T-helper 22 cell (primary cell): ENCODE results near the gene ATP8A1.
"Not testable (repeated sequence)": the region's sequence is repeated elsewhere in the genome, so short reads cannot be mapped to it uniquely, and the experiment has no call there.

Source experiments
- DNase-seq: peaks from one replicate; pipeline ENCODE4 v3.0.0-alpha.2; 2020; ENCODE audit warnings: low read depth

The ATP8A1 gene

DNA sequence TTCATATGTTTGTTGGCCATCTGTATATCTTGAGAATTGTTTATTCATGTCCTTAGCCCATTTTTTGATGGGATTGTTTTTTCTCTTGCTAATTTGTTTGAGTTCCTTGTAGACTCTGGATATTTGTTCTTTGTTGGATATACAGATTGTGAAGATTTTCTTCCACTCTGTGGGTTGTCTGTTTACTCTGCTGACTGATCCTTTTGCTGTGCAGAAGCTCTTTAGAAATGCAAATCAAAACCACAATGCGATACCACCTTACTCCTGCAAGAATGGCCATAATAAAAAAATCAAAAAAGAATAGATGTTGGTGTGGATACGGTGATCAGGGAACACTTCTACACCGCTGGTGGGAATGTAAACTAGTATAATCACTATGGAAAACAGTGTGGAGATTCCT, 189.1 kb downstream of the ATP8A1 start:
- not testable (repeated sequence) for DNase-seq

- DNase-seq: no peak
Observed at GRCh38 chr4:42466273-42466844, 190.5 kb downstream of the ATP8A1 start.

DNA sequence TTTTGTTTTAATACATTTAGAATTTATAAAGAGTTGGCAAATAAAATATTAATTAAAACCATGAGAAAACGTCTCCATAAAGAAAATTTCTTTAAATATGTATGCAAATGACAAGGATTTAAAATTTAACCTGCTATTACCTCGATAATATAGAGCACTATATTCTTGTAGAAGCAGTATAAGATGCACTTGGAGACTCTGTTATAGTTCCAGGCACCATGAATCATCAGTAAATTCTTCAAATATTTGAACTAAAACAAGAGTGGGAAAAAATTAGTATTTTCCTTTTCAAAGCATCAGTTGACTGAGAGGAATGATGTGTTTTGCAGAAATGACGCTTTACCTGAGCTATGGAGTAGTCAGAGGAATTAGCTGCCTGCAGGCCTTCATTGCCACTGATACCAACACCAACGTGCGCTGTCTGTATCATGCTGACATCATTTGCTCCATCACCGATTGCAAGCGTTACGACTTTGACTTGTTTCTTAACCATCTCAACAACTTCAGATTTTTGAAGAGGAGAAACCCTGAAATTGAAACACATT, 192.3 kb downstream of the ATP8A1 start:
- no peak for DNase-seq

GRCh38 chr4:42461216-42461615, 195.7 kb downstream of the ATP8A1 start:
- not testable (repeated sequence) for DNase-seq

- no peak for DNase-seq
Observed at GRCh38 chr4:42460043-42460442, 196.9 kb downstream of the ATP8A1 start.

GRCh38 chr4:42458657-42459056, 198.2 kb downstream of the ATP8A1 start:
- no peak for DNase-seq

DNA sequence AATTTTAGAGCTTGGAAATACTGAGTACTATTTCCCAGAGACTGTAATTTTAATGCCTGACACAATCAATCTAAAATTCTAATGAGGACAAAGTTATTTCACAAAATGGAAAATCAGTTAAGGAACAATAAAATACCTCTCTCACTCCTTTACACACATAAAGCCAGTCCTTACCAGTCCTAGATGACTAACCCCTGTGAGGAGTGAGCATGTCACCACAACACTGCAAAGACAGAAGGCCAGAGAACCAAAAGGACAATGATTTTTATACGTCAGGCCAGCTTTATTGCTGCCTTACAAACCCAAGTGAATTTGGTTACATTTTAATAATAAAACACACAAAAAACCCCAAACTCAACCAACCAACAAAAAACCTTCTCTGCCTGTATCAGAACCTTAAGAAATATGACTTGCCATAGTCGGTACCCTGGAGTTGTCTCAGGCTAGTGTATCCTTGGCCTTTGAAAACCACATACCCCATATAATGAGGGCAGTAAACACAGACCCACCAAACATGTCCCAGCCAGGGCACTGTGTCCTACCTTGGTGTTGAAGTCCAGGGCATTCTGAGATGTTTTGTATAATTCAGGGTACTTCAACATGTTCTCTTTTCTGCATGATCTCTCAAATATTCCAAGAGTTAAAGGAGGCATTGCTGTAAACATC, 202.0 kb downstream of the ATP8A1 start:
- DNase-seq: no peak

GRCh38 chr4:42453612-42454011, 203.3 kb downstream of the ATP8A1 start:
- no peak for DNase-seq

- DNase-seq: no peak
Observed at GRCh38 chr4:42452823-42453222, 204.1 kb downstream of the ATP8A1 start.

DNA sequence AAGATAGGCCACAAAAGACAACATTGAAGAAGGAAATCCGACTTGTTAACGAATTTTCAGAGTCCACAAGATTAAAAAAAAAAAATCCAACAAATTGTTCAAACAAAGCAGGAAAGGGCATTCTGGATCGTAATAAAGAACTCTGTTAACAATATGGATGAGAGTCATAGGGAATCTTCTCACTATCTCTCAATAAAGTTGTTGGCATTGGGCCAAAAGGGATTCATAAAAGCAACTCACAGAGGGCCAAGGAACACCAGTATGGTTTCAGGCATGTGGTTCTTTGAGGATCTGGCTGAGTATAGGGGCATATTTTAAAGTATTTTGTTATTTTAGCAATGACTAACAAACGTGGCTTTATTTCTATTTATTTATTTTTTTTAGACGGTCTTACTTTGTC, 210.1 kb downstream of the ATP8A1 start:
- no peak for DNase-seq

- no peak for DNase-seq
Observed at GRCh38 chr4:42445038-42445437, 211.9 kb downstream of the ATP8A1 start.

DNA sequence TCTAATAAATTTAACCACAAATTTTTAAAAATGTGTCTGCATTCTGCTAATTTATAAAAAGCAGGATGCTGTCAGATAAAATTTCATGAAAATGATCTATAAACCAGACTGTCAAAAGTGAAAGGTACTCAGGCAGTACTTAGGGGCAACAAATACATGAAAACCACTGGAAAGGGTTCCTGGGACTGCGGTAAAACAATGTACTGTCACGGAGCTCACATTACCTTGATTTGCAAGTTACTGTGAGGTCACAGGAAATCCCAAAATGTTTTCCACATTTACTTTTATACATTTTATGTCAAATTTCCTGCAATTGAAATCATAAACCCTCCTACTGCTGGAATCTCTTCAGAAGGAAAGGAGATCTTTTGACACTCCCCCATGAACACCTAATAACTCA, 214.3 kb downstream of the ATP8A1 start:
- DNase-seq: no peak

- no peak for DNase-seq
Observed at GRCh38 chr4:42440083-42440482, 216.8 kb downstream of the ATP8A1 start.

- DNase-seq: no peak
Observed at GRCh38 chr4:42436928-42437565, 219.9 kb downstream of the ATP8A1 start.

DNA sequence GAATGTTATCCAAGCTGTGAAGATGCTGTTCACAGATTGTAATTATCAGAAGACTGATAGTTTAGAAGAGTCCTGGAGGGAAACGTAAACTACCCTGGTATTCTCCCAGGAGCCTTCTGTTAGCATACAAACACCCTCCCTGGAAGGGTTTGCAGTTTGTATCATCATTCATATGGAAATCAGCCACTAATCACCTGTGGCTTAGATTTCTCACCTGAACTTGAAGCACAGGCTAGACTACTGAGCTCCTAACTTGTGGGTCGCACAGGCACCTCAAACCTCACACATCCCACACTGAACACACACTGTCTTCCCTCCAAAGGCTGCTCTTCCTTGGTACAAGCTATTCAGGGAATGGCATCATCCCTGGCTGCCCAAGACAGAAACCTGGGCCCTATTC, 228.9 kb downstream of the ATP8A1 start:
- DNase-seq: no peak

DNA sequence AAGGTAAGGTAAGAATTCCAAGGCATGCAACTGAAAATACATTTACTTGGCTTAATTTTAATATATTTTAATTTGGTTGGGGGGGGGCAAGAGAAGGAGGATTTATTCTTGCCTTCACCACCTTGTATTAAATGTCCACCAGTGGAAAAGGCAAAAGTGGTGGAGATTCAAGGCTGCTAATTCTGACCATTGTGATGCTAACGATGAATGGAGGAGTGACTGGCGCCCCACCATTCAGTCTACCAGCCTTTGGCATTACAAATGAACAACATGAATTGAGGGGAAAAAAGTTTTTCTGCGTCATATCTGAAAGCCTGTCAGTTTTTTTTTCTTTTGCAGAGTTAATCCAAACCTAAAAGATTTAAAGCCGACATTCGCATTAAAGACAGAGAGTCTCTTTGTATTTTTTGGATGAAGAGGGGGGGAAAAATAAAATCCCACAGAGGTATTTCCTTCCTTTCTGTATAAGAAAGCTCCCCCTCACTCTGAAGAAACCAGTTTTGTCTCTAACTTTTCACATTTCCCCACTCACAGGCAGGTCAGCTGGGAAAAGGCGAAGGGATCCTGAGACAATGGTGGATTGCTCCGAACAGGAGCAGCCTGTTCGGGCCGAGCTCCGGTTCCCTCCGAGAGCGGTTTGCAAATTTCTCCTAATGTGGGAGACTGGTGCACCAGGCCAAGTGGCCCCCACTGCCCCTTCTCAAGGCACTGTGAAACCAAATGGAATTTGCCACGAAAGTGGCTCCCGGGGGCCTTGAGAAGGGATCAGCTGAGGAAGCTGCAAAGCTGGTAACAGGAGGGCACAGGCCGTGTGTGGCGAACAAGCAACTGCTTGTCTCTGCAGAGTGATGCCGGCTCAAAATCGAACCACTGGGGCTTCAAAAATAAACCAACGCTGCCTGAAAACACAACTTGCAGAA, 231.5 kb downstream of the ATP8A1 start:
- DNase-seq: no peak

- DNase-seq: no peak
Observed at GRCh38 chr4:42420140-42420539, 236.8 kb downstream of the ATP8A1 start.

GRCh38 chr4:42417550-42417949, 239.4 kb downstream of the ATP8A1 start:
- no peak for DNase-seq

- no peak for DNase-seq
Observed at GRCh38 chr4:42416017-42416416, 240.9 kb downstream of the ATP8A1 start.

DNA sequence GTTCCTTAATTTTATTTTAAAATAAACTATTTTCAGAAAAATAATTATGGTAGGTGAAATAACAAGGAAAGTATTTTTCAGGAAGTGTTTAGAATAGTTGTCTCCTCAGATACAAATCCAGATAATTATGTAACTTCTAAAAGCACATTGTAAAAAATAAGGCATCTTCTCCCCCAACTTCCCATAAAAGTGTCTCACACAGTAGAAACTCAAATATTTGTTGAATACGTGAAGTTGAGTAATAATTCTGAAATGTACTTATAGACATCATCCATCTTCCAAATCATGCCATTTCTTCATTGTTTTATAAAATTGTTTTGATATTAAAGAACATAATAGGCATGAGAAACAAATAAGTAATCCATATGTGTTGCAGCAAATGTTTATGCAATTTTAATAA, 241.6 kb downstream of the ATP8A1 start:
- DNase-seq: no peak

DNA sequence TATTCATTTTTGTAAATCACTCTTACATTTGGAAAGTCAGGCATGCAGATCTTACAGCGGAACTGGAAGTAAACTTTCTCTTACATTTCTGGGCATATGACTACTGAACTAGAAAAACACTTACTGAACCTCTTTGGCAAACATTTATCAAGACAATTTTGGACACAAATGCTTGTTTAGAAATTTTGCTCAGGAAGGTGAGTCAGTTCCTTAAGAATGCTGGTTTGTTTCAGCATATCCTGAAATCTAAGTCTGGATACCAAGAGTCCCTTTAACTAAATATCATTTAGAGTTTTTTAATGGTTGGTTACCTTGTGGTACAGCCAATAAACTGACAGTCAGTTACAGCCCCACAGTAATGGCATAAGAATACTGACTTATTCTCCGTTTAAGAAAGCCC, 244.7 kb downstream of the ATP8A1 start:
- no peak for DNase-seq

- no peak for DNase-seq
Observed at GRCh38 chr4:42411803-42412202, 245.1 kb downstream of the ATP8A1 start.
